ENCODE data around the gene SNCAIP.

DNA sequence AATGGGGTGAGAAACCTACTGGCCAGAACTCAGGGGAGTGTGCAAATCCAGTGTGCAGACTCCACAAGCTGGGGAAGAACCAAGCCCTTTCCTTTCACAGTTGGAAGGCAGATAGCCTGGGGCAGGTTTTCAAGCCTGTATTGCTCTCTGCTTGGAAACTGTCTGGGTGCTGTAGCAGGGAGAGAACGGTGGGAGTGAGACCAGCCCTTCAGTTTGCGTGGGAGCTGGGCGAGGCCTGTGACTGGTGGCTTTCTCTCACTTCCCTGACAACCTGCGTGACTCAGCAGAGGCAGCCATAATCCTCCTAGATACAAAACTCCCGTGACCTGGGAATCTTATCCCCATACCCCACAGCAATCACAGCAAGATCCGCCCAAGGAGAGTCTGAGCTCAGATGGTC, 44.9 kb upstream of the SNCAIP start:
- TF ChIP-seq, protein P1, sequence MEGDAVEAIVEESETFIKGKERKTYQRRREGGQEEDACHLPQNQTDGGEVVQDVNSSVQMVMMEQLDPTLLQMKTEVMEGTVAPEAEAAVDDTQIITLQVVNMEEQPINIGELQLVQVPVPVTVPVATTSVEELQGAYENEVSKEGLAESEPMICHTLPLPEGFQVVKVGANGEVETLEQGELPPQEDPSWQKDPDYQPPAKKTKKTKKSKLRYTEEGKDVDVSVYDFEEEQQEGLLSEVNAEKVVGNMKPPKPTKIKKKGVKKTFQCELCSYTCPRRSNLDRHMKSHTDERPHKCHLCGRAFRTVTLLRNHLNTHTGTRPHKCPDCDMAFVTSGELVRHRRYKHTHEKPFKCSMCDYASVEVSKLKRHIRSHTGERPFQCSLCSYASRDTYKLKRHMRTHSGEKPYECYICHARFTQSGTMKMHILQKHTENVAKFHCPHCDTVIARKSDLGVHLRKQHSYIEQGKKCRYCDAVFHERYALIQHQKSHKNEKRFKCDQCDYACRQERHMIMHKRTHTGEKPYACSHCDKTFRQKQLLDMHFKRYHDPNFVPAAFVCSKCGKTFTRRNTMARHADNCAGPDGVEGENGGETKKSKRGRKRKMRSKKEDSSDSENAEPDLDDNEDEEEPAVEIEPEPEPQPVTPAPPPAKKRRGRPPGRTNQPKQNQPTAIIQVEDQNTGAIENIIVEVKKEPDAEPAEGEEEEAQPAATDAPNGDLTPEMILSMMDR (IDR thresholded peaks at IDR 0.05), result no peak
- TF ChIP-seq, protein P2, sequence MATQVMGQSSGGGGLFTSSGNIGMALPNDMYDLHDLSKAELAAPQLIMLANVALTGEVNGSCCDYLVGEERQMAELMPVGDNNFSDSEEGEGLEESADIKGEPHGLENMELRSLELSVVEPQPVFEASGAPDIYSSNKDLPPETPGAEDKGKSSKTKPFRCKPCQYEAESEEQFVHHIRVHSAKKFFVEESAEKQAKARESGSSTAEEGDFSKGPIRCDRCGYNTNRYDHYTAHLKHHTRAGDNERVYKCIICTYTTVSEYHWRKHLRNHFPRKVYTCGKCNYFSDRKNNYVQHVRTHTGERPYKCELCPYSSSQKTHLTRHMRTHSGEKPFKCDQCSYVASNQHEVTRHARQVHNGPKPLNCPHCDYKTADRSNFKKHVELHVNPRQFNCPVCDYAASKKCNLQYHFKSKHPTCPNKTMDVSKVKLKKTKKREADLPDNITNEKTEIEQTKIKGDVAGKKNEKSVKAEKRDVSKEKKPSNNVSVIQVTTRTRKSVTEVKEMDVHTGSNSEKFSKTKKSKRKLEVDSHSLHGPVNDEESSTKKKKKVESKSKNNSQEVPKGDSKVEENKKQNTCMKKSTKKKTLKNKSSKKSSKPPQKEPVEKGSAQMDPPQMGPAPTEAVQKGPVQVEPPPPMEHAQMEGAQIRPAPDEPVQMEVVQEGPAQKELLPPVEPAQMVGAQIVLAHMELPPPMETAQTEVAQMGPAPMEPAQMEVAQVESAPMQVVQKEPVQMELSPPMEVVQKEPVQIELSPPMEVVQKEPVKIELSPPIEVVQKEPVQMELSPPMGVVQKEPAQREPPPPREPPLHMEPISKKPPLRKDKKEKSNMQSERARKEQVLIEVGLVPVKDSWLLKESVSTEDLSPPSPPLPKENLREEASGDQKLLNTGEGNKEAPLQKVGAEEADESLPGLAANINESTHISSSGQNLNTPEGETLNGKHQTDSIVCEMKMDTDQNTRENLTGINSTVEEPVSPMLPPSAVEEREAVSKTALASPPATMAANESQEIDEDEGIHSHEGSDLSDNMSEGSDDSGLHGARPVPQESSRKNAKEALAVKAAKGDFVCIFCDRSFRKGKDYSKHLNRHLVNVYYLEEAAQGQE (IDR thresholded peaks at IDR 0.05; ENCODE audit: insufficient read depth in 1 of 2, low read depth in 2 of 2, low read length in 1 of 2), result no peak
- TF ChIP-seq POLR2AphosphoS5 (IDR thresholded peaks at IDR 0.05; ENCODE audit: low read depth, low read length), result no peak
- no peak for TF ChIP-seq TCF7L2 (IDR thresholded peaks at IDR 0.05; ENCODE audit: low read depth, low read length)
- TF ChIP-seq SIN3A (IDR thresholded peaks at IDR 0.05; ENCODE audit: borderline replicate concordance, insufficient read depth, low read depth, low read length), result no peak
